NCI-H1436 (cell line): ENCODE data around the gene KIF25.

ENCODE experiments used
- DNase-seq: peaks from one replicate; lab custom pipeline; 2025; lab: John Stamatoyannopoulos, UW

KIF25 gene

DNA sequence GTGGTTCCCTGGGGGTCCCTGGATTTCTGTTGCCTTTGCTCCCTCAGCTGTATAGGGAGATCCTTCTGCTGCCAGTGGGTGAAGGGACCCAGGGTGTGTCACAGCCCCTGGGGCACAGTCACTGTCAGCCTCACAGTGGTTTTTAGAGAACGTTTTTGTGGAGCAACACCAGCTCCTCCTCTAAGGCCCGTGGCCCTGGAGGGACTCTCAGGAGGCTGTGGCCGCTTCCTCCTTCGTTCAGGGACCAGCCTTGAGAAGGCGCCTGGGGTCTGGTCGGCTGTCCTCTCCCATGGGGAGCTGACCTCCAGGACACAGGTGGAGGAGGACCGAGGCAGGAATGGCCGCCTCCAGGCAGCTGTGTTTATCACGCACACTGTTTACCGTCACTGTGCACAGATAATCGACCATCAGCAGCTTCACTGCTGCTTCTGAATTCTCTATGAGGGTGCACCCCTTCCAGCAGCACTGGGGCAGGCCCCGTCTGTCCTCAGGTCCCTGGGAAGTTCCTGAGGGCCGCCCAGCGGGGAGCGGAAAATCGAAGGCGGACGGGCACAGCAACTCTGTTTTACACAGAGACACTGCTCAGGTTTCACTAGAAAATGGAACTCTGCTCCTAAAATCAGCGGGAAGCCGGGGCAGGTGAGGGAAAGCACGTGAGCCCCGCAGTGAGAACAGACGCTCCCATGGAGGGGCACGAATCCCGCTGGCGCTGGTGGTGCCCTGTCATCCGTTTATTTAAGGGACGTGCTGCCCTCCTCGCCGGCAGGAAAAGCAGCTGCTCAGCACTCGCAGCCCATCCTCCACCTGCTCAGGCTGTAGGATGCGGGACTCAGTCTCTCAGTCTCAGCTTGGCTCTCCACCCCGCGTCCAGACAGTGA lies 92.0 kb downstream of the KIF25 start:
- DNase-seq = no peak

DNA sequence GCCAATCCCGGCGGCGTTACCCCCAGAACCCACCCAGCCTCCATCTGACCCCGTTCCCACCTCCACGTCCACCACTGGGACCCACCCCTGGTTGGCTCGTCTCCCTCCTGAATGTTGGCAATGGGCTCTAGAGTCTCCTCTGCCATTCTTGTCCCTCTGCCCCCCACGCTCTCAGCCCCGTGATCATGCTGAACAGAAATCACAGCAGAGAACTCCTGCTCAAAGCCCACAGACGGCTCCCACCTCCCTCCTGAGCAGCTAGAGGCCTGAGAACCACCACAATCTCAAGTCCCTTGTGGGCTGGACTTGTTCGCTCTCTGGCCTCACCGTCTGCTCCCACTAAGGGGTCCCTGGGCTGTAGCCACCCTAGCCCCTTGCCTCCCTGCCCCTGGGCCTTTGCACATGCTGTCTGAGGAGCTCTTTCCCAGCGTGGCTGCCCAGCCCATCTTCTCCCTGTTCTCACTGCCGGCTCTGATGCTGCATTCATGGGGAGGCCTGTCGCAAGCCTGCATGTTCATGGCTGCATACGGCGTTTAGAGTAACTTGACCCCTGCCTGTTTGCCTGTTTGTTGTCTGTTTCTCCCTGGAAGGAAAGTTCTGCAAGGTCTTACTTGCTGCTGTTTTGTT lies 92.7 kb downstream of the KIF25 start:
- no peak for DNase-seq

DNA sequence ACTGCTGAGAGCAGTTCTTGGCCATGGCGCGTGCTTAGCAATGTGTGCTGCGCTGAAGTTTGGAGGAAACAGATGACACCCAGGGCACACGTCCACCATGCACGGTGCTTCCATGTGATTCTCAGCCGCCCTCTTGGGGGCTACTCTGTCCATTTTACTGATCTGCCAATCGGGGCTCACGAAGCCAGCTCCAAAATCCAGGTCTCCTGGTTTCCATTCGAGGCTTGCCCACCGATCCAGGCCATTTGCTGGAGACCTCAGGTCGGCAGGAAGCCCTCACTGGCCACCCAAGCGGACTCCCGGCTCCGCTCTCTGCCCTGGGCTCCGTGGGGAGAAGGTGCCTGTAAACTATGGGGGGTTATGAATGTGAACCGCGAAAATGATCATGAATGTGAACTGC lies 93.2 kb downstream of the KIF25 start:
- no peak for DNase-seq

DNA sequence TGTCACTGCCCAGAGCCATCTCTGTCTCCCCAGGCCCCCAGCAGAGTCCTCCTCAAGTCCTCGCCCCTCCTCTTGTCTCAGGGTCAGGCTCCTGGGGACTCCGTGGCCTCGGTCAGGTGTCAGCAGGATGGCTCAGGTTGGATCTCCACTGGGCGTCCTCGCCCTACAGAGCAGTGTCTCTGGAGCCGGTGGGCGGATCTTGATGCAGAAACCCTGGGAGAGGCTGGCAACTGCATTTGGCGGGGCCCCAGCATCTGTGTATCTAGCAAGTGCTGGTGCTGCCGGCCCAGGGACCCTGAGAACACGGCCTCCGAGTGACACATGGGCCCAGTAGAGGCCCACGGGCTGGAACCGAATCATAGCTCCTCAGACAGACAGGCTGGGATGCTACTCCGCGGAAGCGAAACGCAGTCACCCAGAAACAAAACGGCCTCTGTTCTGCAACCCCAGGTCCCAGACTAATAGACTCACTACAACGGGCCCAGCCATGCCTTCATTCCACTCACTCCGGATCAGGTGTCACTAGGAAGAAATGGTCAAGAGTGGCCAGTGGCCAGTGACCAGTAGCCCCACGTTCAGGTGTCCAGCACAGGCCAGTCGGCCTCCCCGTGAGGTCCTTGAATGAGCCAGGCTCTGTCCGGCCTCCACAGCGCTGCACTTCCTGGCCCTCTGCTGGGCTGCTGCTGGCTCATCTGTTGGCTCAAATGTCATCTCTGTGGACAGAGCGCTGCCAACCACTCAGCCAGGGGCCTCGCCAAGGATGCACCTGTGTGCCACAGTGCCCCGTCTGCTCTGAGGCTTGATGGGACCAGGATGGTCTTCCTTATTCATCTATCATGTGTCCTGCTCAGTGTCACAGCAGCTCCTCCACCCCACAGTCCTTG lies 94.2 kb downstream of the KIF25 start:
- no peak for DNase-seq

DNA sequence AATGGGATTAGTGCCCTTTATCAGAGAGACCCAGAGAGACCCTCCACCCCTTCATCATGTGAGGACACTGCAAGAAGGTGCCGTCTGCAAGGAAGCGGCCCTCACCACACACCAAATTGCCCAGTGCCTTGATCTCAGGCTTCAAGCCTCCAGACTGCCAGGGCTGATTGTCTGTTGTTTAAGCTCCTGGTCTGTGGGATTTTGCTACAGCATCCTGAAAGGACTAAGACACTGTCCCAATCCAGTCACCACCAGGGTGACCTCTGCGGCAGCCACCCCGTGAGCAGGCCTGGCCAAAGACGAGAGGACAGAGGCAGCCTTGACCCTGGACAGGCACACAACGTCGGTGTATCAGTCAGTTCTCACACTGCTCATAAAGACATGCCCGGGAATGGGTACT lies 95.1 kb downstream of the KIF25 start:
- DNase-seq = no peak

DNA sequence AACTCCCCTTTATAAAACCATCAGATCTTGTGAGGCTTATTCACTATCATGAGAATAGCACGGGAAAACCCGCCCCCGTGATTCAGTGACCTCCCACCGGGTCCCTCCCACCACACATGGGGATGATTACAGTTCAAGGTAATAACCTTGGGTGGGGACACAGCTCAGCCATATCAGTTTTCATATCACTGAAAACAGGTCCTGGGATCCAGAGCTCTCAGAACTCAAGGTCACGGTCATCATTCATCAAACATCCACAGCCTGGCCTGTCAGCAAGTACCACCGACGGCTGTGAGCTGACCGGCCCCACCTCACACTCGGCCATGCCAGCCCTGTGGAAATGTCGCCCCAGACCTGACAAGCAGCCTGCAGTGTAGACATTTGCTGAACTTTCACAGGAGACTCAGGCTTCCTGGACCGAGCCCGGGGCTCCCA lies 95.6 kb downstream of the KIF25 start:
- no peak for DNase-seq

DNA sequence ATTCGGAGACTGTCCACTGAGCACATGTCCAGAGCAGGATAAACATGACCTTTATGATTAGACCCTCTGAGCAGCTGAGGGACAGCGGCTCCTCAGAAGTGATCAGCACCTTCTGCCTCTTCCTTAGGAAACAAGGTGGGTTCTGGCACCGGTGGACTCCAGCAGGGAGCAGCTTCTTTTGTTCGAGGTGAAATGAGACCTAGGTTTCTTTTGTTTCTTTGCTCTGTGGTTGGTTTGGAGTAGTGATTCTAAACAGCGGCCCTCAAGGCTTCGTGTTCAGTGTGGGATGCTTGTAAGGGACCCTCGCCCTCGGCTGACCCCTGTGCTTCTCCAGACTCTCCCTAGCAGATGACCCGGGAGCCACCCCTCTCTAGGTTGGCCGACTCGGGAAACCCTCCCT lies 96.2 kb downstream of the KIF25 start:
- DNase-seq = no peak
